ENCODE results near the gene NUP153.

NUP153 gene

DNA sequence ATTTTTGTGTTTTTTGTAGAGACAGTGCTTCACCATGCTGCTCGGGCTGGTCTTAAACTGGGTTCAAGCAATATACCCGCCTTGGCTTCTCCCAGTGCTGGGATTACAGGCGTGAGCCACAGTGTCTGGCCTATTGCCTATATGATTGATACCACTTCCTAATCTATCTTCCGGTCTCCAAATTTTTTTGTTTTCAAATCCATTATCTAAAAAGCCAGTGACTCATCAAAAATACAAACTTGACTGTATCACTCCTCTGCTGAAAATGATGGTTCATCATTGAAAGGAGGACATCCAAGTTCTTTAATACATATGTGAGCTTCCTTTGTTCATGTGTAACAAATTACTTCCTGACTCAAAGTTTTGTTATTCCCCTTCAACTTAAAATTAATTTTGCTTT, 71.2 kb downstream of the NUP153 start:
- no peaks in the 10 kb centered on the region for H3K9me3 ChIP-seq (ENCODE audit: control insufficient read depth, low read length)
- peaks cover 31% of the 10 kb centered on the region for H3K36me3 ChIP-seq (ENCODE audit: control insufficient read depth, insufficient read depth, low read length)
- DNase-seq: no peak
- no peak overlapping the region for H3K27ac ChIP-seq (ENCODE audit: insufficient read depth, low read length, poor library complexity, severe bottlenecking)
- no peaks in the 10 kb centered on the region for H3K27me3 ChIP-seq (replicated peaks; ENCODE audit: control insufficient read depth, insufficient read depth, low read length, poor library complexity, severe bottlenecking)
- H3K4me3 ChIP-seq (ENCODE audit: insufficient read depth, low read depth, low read length, poor library complexity, severe bottlenecking): no peak overlapping the region
- no peaks in the 10 kb centered on the region for H3K4me1 ChIP-seq (ENCODE audit: control insufficient read depth, insufficient read depth, low read length, poor library complexity, severe bottlenecking)

- H3K4me1 ChIP-seq (ENCODE audit: control insufficient read depth, insufficient read depth, low read length, poor library complexity, severe bottlenecking): no peaks in the 10 kb centered on the region
- DNase-seq: no peak
- H3K4me3 ChIP-seq (ENCODE audit: insufficient read depth, low read depth, low read length, poor library complexity, severe bottlenecking): no peak overlapping the region
- H3K27me3 ChIP-seq (replicated peaks; ENCODE audit: control insufficient read depth, insufficient read depth, low read length, poor library complexity, severe bottlenecking): no peaks in the 10 kb centered on the region
- no peaks in the 10 kb centered on the region for H3K9me3 ChIP-seq (ENCODE audit: control insufficient read depth, low read length)
- H3K36me3 ChIP-seq (ENCODE audit: control insufficient read depth, insufficient read depth, low read length): peaks cover 41% of the 10 kb centered on the region
- H3K27ac ChIP-seq (ENCODE audit: insufficient read depth, low read length, poor library complexity, severe bottlenecking): no peak overlapping the region
Observed at GRCh38 chr6:17633465-17634188, 73.1 kb downstream of the NUP153 start.

GRCh38 chr6:17632934-17633333, 73.8 kb downstream of the NUP153 start:
- Histone ChIP-seq H3K27ac (ENCODE audit: insufficient read depth, low read length, poor library complexity, severe bottlenecking) (no peak overlapping the region), H3K4me3 (ENCODE audit: insufficient read depth, low read depth, low read length, poor library complexity, severe bottlenecking) (no peak overlapping the region), H3K36me3 (ENCODE audit: control insufficient read depth, insufficient read depth, low read length) (peaks cover 38% of the 10 kb centered on the region), H3K27me3 (replicated peaks; ENCODE audit: control insufficient read depth, insufficient read depth, low read length, poor library complexity, severe bottlenecking) (no peaks in the 10 kb centered on the region), H3K4me1 (ENCODE audit: control insufficient read depth, insufficient read depth, low read length, poor library complexity, severe bottlenecking) (no peaks in the 10 kb centered on the region), H3K9me3 (ENCODE audit: control insufficient read depth, low read length) (no peaks in the 10 kb centered on the region)
- no peak for DNase-seq

GRCh38 chr6:17630511-17631073, 76.1 kb downstream of the NUP153 start:
- Histone ChIP-seq H3K9me3 (ENCODE audit: control insufficient read depth, low read length) (no peaks in the 10 kb centered on the region), H3K36me3 (ENCODE audit: control insufficient read depth, insufficient read depth, low read length) (peaks cover 40% of the 10 kb centered on the region), H3K4me1 (ENCODE audit: control insufficient read depth, insufficient read depth, low read length, poor library complexity, severe bottlenecking) (no peaks in the 10 kb centered on the region), H3K27ac (ENCODE audit: insufficient read depth, low read length, poor library complexity, severe bottlenecking) (no peak overlapping the region), H3K4me3 (ENCODE audit: insufficient read depth, low read depth, low read length, poor library complexity, severe bottlenecking) (no peak overlapping the region), H3K27me3 (replicated peaks; ENCODE audit: control insufficient read depth, insufficient read depth, low read length, poor library complexity, severe bottlenecking) (no peaks in the 10 kb centered on the region)
- DNase-seq: no peak

DNA sequence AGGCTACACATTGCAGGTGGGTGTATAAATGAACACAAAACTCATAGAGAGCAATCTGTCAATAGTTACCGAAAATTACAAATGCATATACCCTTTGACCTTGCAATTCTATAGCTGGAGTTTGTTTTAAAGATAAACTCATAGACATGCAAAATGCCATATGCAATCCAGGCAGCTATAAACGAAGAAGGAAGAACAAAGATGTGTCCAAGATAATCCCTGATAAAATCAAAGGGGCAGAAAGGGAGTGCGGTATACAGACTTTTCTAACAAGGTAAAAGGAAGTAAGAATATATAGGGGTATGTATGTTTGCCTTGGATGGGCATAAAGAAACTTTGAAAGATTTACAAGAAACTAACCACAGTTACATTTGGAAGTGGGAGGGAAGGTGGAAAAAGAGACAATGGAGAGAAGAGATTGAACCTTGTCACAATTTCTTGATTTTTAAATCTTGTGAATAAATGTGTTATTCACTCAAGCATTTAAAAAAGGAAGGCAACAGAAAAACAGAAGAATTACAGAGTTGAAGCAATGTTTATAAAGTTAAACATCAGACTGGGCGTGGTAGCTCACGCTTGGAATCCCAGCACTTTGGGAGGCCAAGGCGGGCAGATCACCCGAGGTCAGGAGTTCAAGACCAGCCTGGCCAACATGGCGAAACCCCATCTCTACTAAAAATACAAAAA, 76.8 kb downstream of the NUP153 start:
- peaks cover 41% of the 10 kb centered on the region for H3K36me3 ChIP-seq (ENCODE audit: control insufficient read depth, insufficient read depth, low read length)
- H3K9me3 ChIP-seq (ENCODE audit: control insufficient read depth, low read length): no peaks in the 10 kb centered on the region
- no peaks in the 10 kb centered on the region for H3K4me1 ChIP-seq (ENCODE audit: control insufficient read depth, insufficient read depth, low read length, poor library complexity, severe bottlenecking)
- no peak overlapping the region for H3K27ac ChIP-seq (ENCODE audit: insufficient read depth, low read length, poor library complexity, severe bottlenecking)
- no peak for DNase-seq
- H3K4me3 ChIP-seq (ENCODE audit: insufficient read depth, low read depth, low read length, poor library complexity, severe bottlenecking): no peak overlapping the region
- H3K27me3 ChIP-seq (replicated peaks; ENCODE audit: control insufficient read depth, insufficient read depth, low read length, poor library complexity, severe bottlenecking): no peaks in the 10 kb centered on the region

DNA sequence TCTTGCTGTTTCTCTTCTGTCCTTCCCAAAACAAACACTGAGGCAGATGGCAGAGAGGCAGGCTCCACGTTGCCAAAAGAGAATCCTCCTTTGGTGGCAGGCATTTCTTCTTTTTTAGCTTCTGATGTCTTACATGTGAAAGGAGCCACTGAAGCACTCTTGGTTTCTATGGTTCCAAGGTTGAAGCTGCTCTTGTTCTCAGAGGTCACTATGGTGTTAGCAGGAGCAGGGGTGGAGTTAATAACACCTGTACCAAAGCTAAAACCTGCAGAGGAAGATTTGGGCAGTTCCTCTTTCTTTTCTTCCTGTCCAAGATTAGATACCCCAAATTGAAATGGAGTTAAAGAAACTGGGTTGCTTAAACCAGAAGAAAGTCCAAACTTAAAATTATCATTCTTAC, 77.9 kb downstream of the NUP153 start:
- Histone ChIP-seq H3K9me3 (ENCODE audit: control insufficient read depth, low read length) (no peaks in the 10 kb centered on the region), H3K27ac (ENCODE audit: insufficient read depth, low read length, poor library complexity, severe bottlenecking) (no peak overlapping the region), H3K27me3 (replicated peaks; ENCODE audit: control insufficient read depth, insufficient read depth, low read length, poor library complexity, severe bottlenecking) (no peaks in the 10 kb centered on the region), H3K4me1 (ENCODE audit: control insufficient read depth, insufficient read depth, low read length, poor library complexity, severe bottlenecking) (no peaks in the 10 kb centered on the region), H3K4me3 (ENCODE audit: insufficient read depth, low read depth, low read length, poor library complexity, severe bottlenecking) (no peak overlapping the region), H3K36me3 (ENCODE audit: control insufficient read depth, insufficient read depth, low read length) (peaks cover 51% of the 10 kb centered on the region)
- DNase-seq: no peak

DNA sequence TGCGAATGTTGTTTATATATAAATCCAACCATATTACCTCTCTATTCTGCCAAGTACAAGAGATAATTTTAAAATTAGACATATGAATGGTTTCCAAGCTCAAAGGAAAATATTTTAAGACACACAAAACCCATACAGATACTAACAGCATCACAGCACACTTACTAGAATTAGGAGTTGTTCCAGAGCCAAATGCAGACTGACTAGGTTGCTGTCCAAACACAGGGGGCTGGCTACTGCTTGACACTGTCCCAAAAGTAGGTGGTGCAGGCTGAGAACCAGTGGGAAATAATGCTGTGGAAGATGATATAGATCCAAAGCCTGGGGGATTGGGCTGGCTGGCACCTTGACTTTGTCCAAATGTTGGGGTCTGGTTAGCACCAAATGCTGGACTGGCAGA, 82.3 kb downstream of the NUP153 start:
- no peak for DNase-seq
- Histone ChIP-seq H3K4me1 (ENCODE audit: control insufficient read depth, insufficient read depth, low read length, poor library complexity, severe bottlenecking) (no peaks in the 10 kb centered on the region), H3K36me3 (ENCODE audit: control insufficient read depth, insufficient read depth, low read length) (peaks cover 48% of the 10 kb centered on the region), H3K4me3 (ENCODE audit: insufficient read depth, low read depth, low read length, poor library complexity, severe bottlenecking) (no peak overlapping the region), H3K27ac (ENCODE audit: insufficient read depth, low read length, poor library complexity, severe bottlenecking) (no peak overlapping the region), H3K9me3 (ENCODE audit: control insufficient read depth, low read length) (no peaks in the 10 kb centered on the region), H3K27me3 (replicated peaks; ENCODE audit: control insufficient read depth, insufficient read depth, low read length, poor library complexity, severe bottlenecking) (no peaks in the 10 kb centered on the region)

- H3K36me3 ChIP-seq (ENCODE audit: control insufficient read depth, insufficient read depth, low read length): peaks cover 47% of the 10 kb centered on the region
- no peaks in the 10 kb centered on the region for H3K4me1 ChIP-seq (ENCODE audit: control insufficient read depth, insufficient read depth, low read length, poor library complexity, severe bottlenecking)
- no peak overlapping the region for H3K27ac ChIP-seq (ENCODE audit: insufficient read depth, low read length, poor library complexity, severe bottlenecking)
- no peaks in the 10 kb centered on the region for H3K27me3 ChIP-seq (replicated peaks; ENCODE audit: control insufficient read depth, insufficient read depth, low read length, poor library complexity, severe bottlenecking)
- H3K9me3 ChIP-seq (ENCODE audit: control insufficient read depth, low read length): no peaks in the 10 kb centered on the region
- no peak overlapping the region for H3K4me3 ChIP-seq (ENCODE audit: insufficient read depth, low read depth, low read length, poor library complexity, severe bottlenecking)
- DNase-seq: no peak
Observed at GRCh38 chr6:17622144-17622543, 84.6 kb downstream of the NUP153 start.

DNA sequence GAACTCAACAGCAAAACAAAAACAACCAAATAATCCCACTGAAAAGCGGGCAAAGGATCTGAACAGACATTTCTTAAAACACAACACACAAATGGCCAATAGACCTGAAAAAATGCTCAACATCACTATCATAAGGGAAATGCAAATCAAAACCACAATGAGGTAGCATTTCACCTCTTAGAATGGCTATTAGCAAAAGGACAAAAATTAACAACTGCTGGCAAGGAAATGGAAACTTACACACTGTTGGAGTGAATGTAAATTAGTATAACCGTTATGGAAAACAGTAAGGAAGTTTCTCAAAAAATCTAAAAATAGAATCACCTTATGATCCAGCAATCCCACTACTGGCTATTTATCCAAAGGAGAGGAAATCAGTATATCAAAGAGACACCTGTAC, 85.7 kb downstream of the NUP153 start:
- H3K9me3 ChIP-seq (ENCODE audit: control insufficient read depth, low read length): no peaks in the 10 kb centered on the region

DNA sequence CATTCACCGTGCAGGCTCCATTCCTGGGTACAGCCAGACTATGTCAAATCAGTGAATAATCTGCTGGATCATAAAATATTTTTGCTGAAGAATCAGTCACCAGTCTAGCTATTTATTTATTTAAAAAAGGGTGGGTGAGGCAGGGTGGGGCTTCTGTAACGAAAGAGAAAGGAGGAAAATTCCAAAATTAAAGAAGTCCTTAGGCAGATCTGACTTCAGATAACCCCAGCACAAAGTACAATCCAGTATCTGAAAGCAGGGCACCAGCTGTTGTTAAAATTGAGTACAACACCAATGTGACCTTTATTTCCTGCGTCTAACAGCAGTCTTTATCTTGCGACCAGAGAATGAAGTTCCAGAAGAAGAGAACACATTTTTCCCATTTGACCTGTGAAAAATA, 90.9 kb downstream of the NUP153 start:
- Histone ChIP-seq H3K36me3 (ENCODE audit: control insufficient read depth, insufficient read depth, low read length) (peaks cover 38% of the 10 kb centered on the region), H3K27ac (ENCODE audit: insufficient read depth, low read length, poor library complexity, severe bottlenecking) (no peak overlapping the region), H3K4me3 (ENCODE audit: insufficient read depth, low read depth, low read length, poor library complexity, severe bottlenecking) (no peak overlapping the region), H3K4me1 (ENCODE audit: control insufficient read depth, insufficient read depth, low read length, poor library complexity, severe bottlenecking) (no peaks in the 10 kb centered on the region), H3K27me3 (replicated peaks; ENCODE audit: control insufficient read depth, insufficient read depth, low read length, poor library complexity, severe bottlenecking) (no peaks in the 10 kb centered on the region), H3K9me3 (ENCODE audit: control insufficient read depth, low read length) (no peaks in the 10 kb centered on the region)
- no peak for DNase-seq

More for the DNA sequence above, 85.7 kb downstream of the NUP153 start:
- H3K4me1 ChIP-seq (ENCODE audit: control insufficient read depth, insufficient read depth, low read length, poor library complexity, severe bottlenecking): no peaks in the 10 kb centered on the region
- H3K27me3 ChIP-seq (replicated peaks; ENCODE audit: control insufficient read depth, insufficient read depth, low read length, poor library complexity, severe bottlenecking): no peaks in the 10 kb centered on the region
- H3K27ac ChIP-seq (ENCODE audit: insufficient read depth, low read length, poor library complexity, severe bottlenecking): no peak overlapping the region
- DNase-seq: no peak
- H3K36me3 ChIP-seq (ENCODE audit: control insufficient read depth, insufficient read depth, low read length): peaks cover 55% of the 10 kb centered on the region
- no peak overlapping the region for H3K4me3 ChIP-seq (ENCODE audit: insufficient read depth, low read depth, low read length, poor library complexity, severe bottlenecking)

Data from effector memory CD4-positive, alpha-beta T cell (primary cell).